Stimulated activated CD4-positive, alpha-beta T cell treated with anti-CD3 and anti-CD28 coated beads, Interleukin-1b, Interleukin-23, amount 100 ng/mL, for 1 hour (primary cell): ENCODE data around the gene GLCCI1.

ENCODE experiments used
- DNase-seq, 2 donors: peaks; one replicate each; pipeline ENCODE4 v3.0.0-alpha.2; 2020; ENCODE audit warnings: low read depth in 2 of 2

The GLCCI1 gene

GRCh38 chr7:7968544-7969305, at the start of gene GLCCI1:
TSS of gene GLCCI1 (plus strand) at chr7:7968796. CDS start at chr7:7969351, 555 bp downstream.
- DNase-seq: peak; percentile 87 to 94

- no peak for DNase-seq
Observed at GRCh38 chr7:7919449-7919945, 49.1 kb upstream of the GLCCI1 start.

- no peak for DNase-seq
Observed at GRCh38 chr7:7920056-7920455, 48.5 kb upstream of the GLCCI1 start.

GRCh38 chr7:7920481-7920880, 48.1 kb upstream of the GLCCI1 start:
- DNase-seq: no peak

- no peak for DNase-seq
Observed at GRCh38 chr7:7921830-7922229, 46.8 kb upstream of the GLCCI1 start.

GRCh38 chr7:7922684-7923385, 45.8 kb upstream of the GLCCI1 start:
- no peak for DNase-seq

GRCh38 chr7:7923818-7924217, 44.8 kb upstream of the GLCCI1 start:
- no peak for DNase-seq

GRCh38 chr7:7924303-7924702, 44.3 kb upstream of the GLCCI1 start:
- DNase-seq: no peak

- DNase-seq: no peak
Observed at GRCh38 chr7:7931626-7932025, 37.0 kb upstream of the GLCCI1 start.

- no peak for DNase-seq
Observed at GRCh38 chr7:7932553-7932952, 36.0 kb upstream of the GLCCI1 start.

GRCh38 chr7:7933915-7934526, 34.6 kb upstream of the GLCCI1 start:
- DNase-seq: no peak

- DNase-seq: no peak
Observed at GRCh38 chr7:7934945-7935344, 33.7 kb upstream of the GLCCI1 start.

GRCh38 chr7:7938471-7938870, 30.1 kb upstream of the GLCCI1 start:
- no peak for DNase-seq

GRCh38 chr7:7943951-7944350, 24.6 kb upstream of the GLCCI1 start:
- DNase-seq: no peak

- DNase-seq: peak in 1 of 2 donors; percentile 6
Observed at GRCh38 chr7:7944619-7945282, 23.8 kb upstream of the GLCCI1 start.

GRCh38 chr7:7946486-7946885, 22.1 kb upstream of the GLCCI1 start:
- no peak for DNase-seq

- no peak for DNase-seq
Observed at GRCh38 chr7:7948232-7948631, 20.4 kb upstream of the GLCCI1 start.

GRCh38 chr7:7953806-7954205, 14.8 kb upstream of the GLCCI1 start:
- no peak for DNase-seq

- DNase-seq: no peak
Observed at GRCh38 chr7:7956531-7957128, 12.0 kb upstream of the GLCCI1 start.

- DNase-seq: no peak
Observed at GRCh38 chr7:7957513-7957912, 11.1 kb upstream of the GLCCI1 start.

- DNase-seq: no peak
Observed at GRCh38 chr7:7959979-7960670, 8.5 kb upstream of the GLCCI1 start.
